GM19023 (cell line): ENCODE measurements around the gene RBM25.
"Not testable (repeated sequence)": the region's sequence is repeated elsewhere in the genome, so short reads cannot be mapped to it uniquely, and the experiment has no call there.

ENCODE experiments used
- ATAC-seq: cut with Tn5 transposase; IDR thresholded peaks from one replicate; pipeline ENCODE4 v1.9.1; 2021; ENCODE audit warnings: mild to moderate bottlenecking, moderate library complexity; ENCODE audit not compliant: unreplicated experiment

The RBM25 gene

GRCh38 chr14:73058224-73058921 is at the start of gene RBM25:
Gene RBM25 (plus strand): TSS chr14:73058534. CDS start chr14:73071642, 13,108 bp downstream.
- peak; percentile 90 for ATAC-seq

- not testable (repeated sequence) for ATAC-seq
These were observed 47.1 kb upstream of the RBM25 start for GRCh38 chr14:73011189-73011588.

GRCh38 chr14:73014105-73014504 is 44.2 kb upstream of the RBM25 start:
- ATAC-seq, result peak; percentile 80

GRCh38 chr14:73015552-73015951 is 42.8 kb upstream of the RBM25 start:
- ATAC-seq, result not testable (repeated sequence)

GRCh38 chr14:73016011-73016410 is 42.3 kb upstream of the RBM25 start:
- ATAC-seq, result not testable (repeated sequence)

GRCh38 chr14:73022051-73022450 is 36.3 kb upstream of the RBM25 start:
- no peak for ATAC-seq

GRCh38 chr14:73025544-73025943 is 32.8 kb upstream of the RBM25 start:
- no peak for ATAC-seq

- ATAC-seq, result no peak
These were observed 32.0 kb upstream of the RBM25 start for GRCh38 chr14:73026243-73026844.

- ATAC-seq, result peak; percentile 96
These were observed 31.3 kb upstream of the RBM25 start, which contains the start of gene ZFYVE1 for GRCh38 chr14:73026845-73027542. Gene ZFYVE1 (minus strand): TSS chr14:73027106. CDS start chr14:73024508, 2,598 bp downstream.

- ATAC-seq, result no peak
These were observed 30.8 kb upstream of the RBM25 start for GRCh38 chr14:73027546-73027945.

GRCh38 chr14:73027984-73028383 is 30.4 kb upstream of the RBM25 start:
- ATAC-seq, result no peak

- ATAC-seq, result not testable (repeated sequence)
These were observed 21.5 kb upstream of the RBM25 start for GRCh38 chr14:73036706-73037450.

- no peak for ATAC-seq
These were observed 10.5 kb upstream of the RBM25 start for GRCh38 chr14:73047808-73048207.

GRCh38 chr14:73049428-73049827 is 8.9 kb upstream of the RBM25 start:
- ATAC-seq, result no peak

GRCh38 chr14:73055251-73055650 is 3.1 kb upstream of the RBM25 start:
- no peak for ATAC-seq

GRCh38 chr14:73057944-73058223 is 450 bp upstream of the RBM25 start:
- no peak for ATAC-seq

GRCh38 chr14:73058922-73059673 is 764 bp downstream of the RBM25 start:
- peak; percentile 3 for ATAC-seq

- ATAC-seq, result no peak
These were observed 11.3 kb downstream of the RBM25 start for GRCh38 chr14:73069585-73069984.

GRCh38 chr14:73091044-73091443 is 32.7 kb downstream of the RBM25 start:
- no peak for ATAC-seq

GRCh38 chr14:73097421-73097820 is 39.1 kb downstream of the RBM25 start:
- no peak for ATAC-seq

- ATAC-seq, result no peak
These were observed 42.0 kb downstream of the RBM25 start for GRCh38 chr14:73100334-73100733.
